ENCODE results near the gene ELMO1.

Gene ELMO1

DNA sequence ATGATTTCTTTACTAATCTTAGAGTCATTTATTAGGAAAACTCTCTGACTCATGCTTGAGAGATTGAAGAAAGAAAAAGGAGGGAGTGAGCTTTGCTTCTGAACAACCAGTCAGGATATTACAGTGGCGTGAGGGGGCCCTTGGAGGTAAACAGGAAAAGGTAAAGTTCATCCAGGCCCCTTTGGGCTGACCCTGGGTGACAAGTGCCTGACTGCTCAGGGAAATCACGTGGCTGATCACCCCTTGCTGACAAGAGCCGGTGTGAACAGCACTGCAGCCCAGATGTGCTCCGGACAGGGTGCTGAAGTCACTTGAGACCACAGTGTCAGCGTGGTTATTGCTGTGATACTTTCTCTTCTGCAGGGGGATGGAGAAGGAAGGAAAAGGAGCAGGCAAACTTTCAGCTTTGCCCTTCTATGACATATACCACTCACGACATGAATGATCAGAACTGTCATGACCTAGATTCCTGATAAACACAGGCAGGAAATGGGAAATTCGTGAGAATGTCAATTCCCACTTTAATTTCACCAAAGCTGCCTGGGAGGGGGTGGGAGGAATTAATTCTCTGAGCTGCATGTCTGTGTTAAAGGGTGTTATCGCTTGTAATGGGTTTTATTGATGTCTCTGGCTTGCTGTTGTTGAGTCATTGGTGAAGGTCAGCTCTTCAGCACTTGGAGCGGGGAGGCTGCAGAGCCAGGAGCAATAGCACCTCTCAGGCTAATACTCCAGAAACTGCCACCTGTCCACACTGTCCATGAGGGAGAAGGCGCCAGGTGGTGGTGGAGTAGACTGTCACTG, 584.6 kb downstream of the ELMO1 start:
- no peak overlapping the region for H3K4me3 ChIP-seq (ENCODE audit: low read length)
- H4K20me1 ChIP-seq (ENCODE audit: control insufficient read depth, insufficient read depth, low read depth, low read length) = no peaks in the 10 kb centered on the region
- no peaks in the 10 kb centered on the region for H3K79me2 ChIP-seq (ENCODE audit: control insufficient read depth, low read length)
- no peak overlapping the region for H3K4me2 ChIP-seq (ENCODE audit: low read length)
- TF ChIP-seq CTCF (IDR thresholded peaks at IDR 0.05; ENCODE audit: low read depth, low read length, poor library complexity, severe bottlenecking) (no peak), EZH2phosphoT487 (IDR thresholded peaks at IDR 0.05; ENCODE audit: borderline replicate concordance, low read length) (no peak)
- peaks cover 8% of the 10 kb centered on the region for H3K4me1 ChIP-seq (ENCODE audit: control insufficient read depth, low read length)
- no peaks in the 10 kb centered on the region for H3F3A ChIP-seq (ENCODE audit: control insufficient read depth, insufficient read depth)
- H3K27me3 ChIP-seq (ENCODE audit: control insufficient read depth, low read length) = no peaks in the 10 kb centered on the region
- H3K36me3 ChIP-seq (ENCODE audit: control insufficient read depth, low read length) = peaks cover 8% of the 10 kb centered on the region
- no peaks in the 10 kb centered on the region for H3K9me3 ChIP-seq (ENCODE audit: control insufficient read depth, insufficient read depth, low read length)
- no peaks in the 10 kb centered on the region for H3K9me2 ChIP-seq (replicated peaks; ENCODE audit: control insufficient read depth, low read length)
- no peak overlapping the region for H3K27ac ChIP-seq (ENCODE audit: low read depth, low read length)

- Histone ChIP-seq H3K27me3 (ENCODE audit: control insufficient read depth, low read length) (no peaks in the 10 kb centered on the region), H3K27ac (ENCODE audit: low read depth, low read length) (no peak overlapping the region), H3K4me3 (ENCODE audit: low read length) (no peak overlapping the region), H3K79me2 (ENCODE audit: control insufficient read depth, low read length) (no peaks in the 10 kb centered on the region), H3K4me2 (ENCODE audit: low read length) (no peak overlapping the region), H4K20me1 (ENCODE audit: control insufficient read depth, insufficient read depth, low read depth, low read length) (no peaks in the 10 kb centered on the region), H3K36me3 (ENCODE audit: control insufficient read depth, low read length) (peaks cover 4% of the 10 kb centered on the region; the same call in 1 of the 2 replicates), H3K4me1 (ENCODE audit: control insufficient read depth, low read length) (no peaks in the 10 kb centered on the region), H3F3A (ENCODE audit: control insufficient read depth, insufficient read depth) (no peaks in the 10 kb centered on the region), H3K9me3 (ENCODE audit: control insufficient read depth, insufficient read depth, low read length) (no peaks in the 10 kb centered on the region), H3K9me2 (replicated peaks; ENCODE audit: control insufficient read depth, low read length) (no peaks in the 10 kb centered on the region)
- no peak for TF ChIP-seq EZH2phosphoT487 (IDR thresholded peaks at IDR 0.05; ENCODE audit: borderline replicate concordance, low read length)
- no peak for TF ChIP-seq CTCF (IDR thresholded peaks at IDR 0.05; ENCODE audit: low read depth, low read length, poor library complexity, severe bottlenecking)
These were observed 585.8 kb downstream of the ELMO1 start for GRCh38 chr7:36862771-36863261.

GRCh38 chr7:36861656-36862055, 587.0 kb downstream of the ELMO1 start:
- Histone ChIP-seq H3K4me2 (ENCODE audit: low read length) (no peak overlapping the region), H3K4me1 (ENCODE audit: control insufficient read depth, low read length) (no peaks in the 10 kb centered on the region), H3K9me2 (replicated peaks; ENCODE audit: control insufficient read depth, low read length) (no peaks in the 10 kb centered on the region), H3F3A (ENCODE audit: control insufficient read depth, insufficient read depth) (no peaks in the 10 kb centered on the region), H4K20me1 (ENCODE audit: control insufficient read depth, insufficient read depth, low read depth, low read length) (no peaks in the 10 kb centered on the region), H3K27me3 (ENCODE audit: control insufficient read depth, low read length) (no peaks in the 10 kb centered on the region), H3K4me3 (ENCODE audit: low read length) (no peak overlapping the region), H3K27ac (ENCODE audit: low read depth, low read length) (no peak overlapping the region), H3K36me3 (ENCODE audit: control insufficient read depth, low read length) (peaks cover 4% of the 10 kb centered on the region; the same call in 1 of the 2 replicates), H3K79me2 (ENCODE audit: control insufficient read depth, low read length) (no peaks in the 10 kb centered on the region), H3K9me3 (ENCODE audit: control insufficient read depth, insufficient read depth, low read length) (no peaks in the 10 kb centered on the region)
- TF ChIP-seq CTCF (IDR thresholded peaks at IDR 0.05; ENCODE audit: low read depth, low read length, poor library complexity, severe bottlenecking) (no peak), EZH2phosphoT487 (IDR thresholded peaks at IDR 0.05; ENCODE audit: borderline replicate concordance, low read length) (no peak)
